Measurements from ENCODE around the gene DDX21.

- TF ChIP-seq CTCF (IDR thresholded peaks at IDR 0.05) (no peak), ZFX (IDR thresholded peaks at IDR 0.05; ENCODE audit: borderline replicate concordance) (no peak)
Observed at GRCh38 chr10:69010151-69010640, 54.2 kb downstream of the DDX21 start.
